Measurements from ENCODE around the gene PSG1.

GRCh38 chr19:42857544-42857867, 22.0 kb downstream of the PSG1 start:
- TF ChIP-seq GATA2 (IDR thresholded peaks at IDR 0.05; ENCODE audit: low read depth, low read length) (no peak), GATA3 (IDR thresholded peaks at IDR 0.05; ENCODE audit: low read depth, low read length) (no peak)

Measured in SH-SY5Y (cell line).